Activated gamma-delta T cell (primary cell): ENCODE results near the gene LITAFD.
"Not testable (repeated sequence)": the region's sequence is repeated elsewhere in the genome, so short reads cannot be mapped to it uniquely, and the experiment has no call there.

ENCODE experiments used
- DNase-seq: peaks from one replicate; lab custom pipeline; 2025; lab: John Stamatoyannopoulos, UW

The LITAFD gene

GRCh38 chr16:8872967-8873865 is 8.9 kb upstream of the LITAFD start:
- DNase-seq: no peak

GRCh38 chr16:8873866-8874195 is 8.3 kb upstream of the LITAFD start:
- DNase-seq: not testable (repeated sequence)

GRCh38 chr16:8874388-8874787 is 7.8 kb upstream of the LITAFD start:
- no peak for DNase-seq

GRCh38 chr16:8875317-8875716 is 6.8 kb upstream of the LITAFD start:
- not testable (repeated sequence) for DNase-seq

DNA sequence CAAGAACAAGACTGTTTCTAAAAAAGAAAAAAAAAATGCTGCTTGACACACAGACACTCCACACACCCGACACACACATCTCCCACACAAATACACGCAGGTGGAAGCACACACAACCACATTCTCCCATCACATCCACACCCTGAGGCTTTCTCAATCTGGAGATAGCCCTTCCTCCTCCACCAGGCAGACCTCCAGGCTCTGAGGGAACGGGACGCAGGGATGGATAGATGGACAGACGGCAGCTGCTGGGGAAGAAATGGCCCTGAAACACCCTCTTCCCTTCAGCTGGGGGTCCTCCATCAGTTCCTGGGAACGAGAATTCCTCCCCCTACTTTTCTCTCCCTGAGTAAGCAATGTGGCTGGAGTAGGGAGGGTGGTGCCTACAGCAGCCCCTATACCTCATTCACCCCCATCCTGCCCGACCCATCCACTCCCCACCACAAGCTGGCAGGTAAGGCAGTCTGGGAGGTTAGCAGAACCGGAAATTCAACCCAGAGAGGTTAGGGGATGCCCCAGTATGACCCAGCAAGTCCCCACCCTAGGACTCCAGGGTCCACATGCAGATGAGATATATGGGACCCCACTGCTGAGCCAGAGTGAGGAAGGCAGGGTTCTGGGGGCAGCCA is 4.1 kb upstream of the LITAFD start:
- no peak for DNase-seq

DNA sequence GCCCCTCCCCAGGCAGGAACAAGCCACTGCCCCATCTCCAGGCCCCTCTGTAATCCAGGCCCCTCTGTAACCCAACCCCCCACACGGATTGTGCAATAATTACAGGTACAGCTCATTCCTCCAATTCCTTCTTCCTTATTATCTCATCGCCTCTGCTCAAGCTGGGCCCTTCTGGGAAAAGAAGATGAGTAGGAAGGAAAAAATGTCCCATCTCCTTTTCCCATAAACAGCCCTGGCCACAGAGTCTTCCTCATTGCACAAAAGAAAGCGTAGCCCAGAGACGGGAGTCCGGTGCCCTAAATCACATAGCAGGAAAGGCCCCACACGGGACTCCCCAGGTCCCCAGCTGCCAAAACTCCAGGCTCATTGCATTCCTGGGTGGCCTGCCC is 3.6 kb upstream of the LITAFD start:
- no peak for DNase-seq

GRCh38 chr16:8880839-8881510 is 1.2 kb upstream of the LITAFD start:
- no peak for DNase-seq

DNA sequence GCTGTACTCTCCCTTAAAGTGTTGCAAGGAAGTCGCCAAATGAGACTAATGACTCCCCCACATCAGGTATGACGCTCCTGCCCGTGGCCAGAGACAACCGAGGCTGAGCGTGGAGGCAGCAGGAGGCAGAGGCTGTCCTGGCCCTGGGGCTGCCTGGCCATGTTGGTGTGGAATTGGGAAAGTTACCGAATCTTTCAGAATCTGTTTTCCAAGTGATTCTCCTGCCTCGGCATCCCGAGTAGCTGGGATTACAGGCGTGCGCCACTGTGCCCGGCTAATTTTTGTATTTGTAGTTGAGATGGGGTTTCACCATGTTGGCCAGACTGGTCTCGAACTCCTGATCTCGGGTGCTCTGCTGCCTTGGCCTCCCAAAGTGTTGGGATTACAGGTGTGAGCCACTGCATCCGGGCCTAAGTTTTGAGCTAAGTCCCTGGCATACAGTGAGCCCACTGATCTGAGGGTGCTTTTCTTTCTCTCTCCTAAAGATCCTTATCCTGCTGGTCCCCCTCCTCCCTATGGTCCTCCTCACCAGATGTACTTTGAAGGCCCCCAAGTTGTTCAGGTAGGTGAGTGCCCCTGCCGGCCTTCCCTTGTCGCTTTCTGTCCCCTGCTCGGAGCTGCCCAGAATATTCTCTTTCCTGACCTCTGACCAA is 700 bp downstream of the LITAFD start:
- no peak for DNase-seq

- DNase-seq: no peak
These were observed 3.8 kb downstream of the LITAFD start for GRCh38 chr16:8885674-8886592.

DNA sequence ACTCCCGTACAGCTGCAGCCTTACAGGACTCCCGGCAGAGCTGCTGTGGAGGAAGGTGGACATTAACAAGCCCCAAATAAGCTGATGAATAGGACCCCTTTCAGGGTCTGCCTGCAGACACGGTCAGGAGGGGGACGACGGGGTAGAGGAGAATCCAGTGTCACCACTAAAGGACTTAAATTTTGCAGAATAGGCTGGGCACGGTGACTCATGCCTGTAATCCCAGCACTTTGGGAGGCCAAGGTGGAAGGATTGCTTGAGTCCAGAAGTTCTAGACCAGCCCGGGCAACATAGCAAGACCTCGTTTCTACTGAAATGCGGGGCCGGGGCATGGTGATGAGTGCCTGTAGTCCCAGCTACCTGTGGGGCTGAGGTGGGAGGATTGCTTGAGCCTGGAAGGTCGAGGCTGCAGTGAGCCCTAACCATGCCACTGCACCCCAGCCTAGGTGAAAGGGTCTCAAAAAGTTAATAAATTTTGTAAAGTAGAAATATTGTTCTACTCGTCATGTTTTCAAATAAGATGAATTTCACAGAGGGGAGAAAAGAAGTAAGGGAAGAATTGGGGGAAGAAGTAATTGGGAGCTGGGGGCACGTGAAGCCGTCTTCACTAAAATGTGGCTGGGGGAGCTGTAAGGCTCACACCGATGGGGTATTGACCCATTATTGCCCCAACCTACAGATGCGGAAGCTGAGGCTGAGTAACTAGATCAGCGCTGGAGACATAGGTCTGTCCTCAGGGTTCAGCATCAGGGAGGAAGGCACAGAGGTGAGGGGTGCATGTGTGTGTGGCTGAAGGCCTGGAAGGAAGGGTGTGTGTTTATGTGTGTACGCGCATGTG is 4.7 kb downstream of the LITAFD start:
- no peak for DNase-seq

GRCh38 chr16:8887431-8887765 is 5.2 kb downstream of the LITAFD start:
- no peak for DNase-seq

DNA sequence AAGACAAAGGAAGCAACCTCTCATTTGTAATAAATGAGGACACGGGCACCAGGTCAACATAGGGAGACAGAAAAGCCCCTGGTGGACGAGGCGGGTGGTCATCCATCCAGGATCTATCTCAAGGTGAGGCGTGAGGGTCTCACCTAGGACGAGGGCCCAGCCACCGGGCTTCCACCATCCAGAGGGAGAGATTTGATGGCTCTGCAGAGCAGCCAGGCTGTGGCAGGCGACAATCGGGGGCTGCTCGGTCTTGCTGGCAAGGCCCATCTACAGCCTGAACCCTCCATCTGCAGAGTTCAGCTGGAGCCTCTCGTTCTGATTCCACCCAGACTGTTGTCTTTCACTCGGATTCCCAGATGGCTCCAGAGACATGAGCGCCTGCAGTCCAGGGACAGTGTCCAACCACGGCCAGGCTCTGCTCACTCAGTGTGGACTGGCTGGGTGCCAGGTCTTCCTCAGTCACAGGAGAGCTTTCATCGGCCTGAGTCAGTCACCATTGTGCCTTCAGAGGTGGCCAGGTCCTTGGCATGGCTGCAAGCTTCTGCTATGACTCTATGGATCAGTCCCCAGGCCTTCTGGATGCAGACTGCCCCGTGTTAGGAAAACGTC is 5.9 kb downstream of the LITAFD start:
- DNase-seq: no peak

DNA sequence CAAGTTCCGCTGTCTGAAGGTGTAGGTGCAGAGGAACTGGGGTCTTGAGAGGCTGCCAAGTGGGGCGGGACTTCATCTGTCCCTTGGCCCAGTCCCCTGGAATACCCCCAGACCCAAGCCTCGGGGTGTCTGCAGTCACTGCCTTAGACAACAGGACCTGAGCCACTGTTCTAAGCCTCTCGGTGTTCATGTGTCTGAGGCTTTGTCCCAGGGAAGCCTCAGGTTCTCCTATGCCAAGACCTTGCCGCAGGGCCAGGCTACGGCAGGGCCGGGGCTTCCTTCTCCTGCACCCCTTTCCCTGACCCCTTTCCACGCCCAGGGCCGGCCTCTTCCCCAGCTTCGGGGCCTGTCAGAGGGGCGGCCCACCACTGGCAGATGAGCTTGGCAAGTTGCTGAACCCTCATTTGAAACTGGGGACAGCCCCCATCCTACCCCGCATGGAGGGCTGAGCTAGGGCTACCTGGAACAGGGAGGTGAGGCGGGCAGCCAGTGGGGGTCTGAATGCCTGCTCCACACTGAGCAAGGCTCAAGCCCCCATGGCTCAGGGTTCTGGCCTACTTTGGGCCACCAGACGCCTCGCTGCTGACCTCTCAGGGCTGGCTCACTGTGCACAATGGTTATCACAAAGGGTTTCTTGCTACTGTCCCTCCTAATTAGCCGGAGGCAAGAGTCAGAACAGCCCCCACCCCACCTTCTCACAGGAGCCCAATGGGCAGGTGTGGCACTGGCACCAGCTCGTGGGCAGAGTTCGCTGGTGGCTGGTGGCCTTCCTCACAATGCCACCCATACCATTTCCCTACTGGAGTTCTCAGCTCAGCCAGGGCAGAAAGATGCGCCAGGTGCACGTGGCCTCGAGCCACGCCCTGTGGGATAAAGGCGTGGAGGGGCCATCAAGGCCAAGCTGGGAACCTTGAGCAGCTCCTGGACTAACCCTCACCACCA is 7.1 kb downstream of the LITAFD start:
- no peak for DNase-seq

DNA sequence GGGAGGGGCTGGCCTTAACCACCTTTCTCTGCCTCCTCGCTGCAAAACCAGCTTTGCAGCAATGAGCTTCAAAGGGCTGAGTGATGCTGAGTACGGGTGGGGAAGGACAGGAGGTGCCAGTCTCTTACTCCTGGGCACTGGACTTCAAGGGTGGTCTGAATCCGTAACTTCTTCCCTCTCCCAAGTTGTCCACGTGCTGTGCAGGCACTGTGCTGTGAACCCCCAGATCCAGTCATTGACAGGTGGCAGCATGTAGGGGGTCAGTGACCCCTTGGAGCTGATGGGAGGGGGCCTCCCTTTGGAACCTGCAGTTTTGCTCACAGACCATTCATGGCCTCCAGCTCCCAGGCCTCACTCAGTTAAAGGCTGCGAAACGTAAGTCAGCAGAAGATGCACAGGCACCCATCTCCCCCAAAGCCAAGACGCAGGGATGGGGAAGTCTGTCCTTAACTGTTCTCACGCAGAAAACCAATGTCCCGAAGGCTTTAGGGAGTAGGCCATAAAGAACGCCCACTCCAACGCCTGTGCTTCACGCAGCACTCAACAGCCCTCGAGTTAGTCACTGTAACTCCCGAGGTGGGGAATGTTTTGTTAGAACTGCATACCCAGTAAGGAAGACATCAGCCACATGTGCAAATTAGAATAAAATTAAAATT is 7.9 kb downstream of the LITAFD start:
- DNase-seq: no peak

DNA sequence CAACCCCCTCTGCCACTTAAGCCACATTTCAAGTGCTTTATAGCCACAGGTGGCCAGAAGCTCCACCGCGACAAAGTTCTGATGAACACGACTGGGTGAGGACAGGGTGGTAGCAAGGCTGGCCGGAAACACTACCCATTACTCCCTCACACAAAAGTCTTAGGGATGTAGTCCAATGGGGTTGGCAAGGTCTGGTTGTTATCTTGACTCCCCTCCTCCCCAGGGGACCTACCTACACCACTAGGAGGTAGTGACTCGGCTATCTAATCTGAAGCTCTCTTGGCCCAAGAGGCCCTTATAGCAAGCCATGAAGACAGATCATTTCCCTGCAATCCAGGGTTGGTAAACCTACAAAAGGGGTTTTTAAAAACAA is 8.4 kb downstream of the LITAFD start:
- no peak for DNase-seq

DNA sequence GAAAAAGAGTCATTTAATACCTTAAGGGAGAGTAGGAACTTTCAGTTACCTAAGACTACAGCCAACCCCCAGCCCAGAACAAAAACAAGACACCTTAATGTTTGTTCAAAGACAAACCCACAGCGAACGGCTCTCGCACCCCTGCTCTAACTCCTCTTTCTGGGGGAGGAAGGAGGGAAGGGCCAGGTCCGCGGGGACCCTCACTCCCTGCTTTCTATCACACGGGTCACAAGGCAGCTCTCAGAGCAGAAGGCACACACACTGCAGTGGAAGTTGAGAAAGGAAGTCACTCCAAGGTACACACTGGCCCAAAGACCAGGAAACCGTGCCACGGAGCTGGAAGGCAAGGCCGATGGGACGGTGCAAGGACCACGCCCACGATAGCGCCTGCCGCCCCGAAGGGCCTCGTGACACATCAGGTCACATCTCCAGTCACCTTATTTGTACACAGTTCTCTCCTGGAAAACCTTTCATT is 10.0 kb downstream of the LITAFD start:
- DNase-seq: no peak

DNA sequence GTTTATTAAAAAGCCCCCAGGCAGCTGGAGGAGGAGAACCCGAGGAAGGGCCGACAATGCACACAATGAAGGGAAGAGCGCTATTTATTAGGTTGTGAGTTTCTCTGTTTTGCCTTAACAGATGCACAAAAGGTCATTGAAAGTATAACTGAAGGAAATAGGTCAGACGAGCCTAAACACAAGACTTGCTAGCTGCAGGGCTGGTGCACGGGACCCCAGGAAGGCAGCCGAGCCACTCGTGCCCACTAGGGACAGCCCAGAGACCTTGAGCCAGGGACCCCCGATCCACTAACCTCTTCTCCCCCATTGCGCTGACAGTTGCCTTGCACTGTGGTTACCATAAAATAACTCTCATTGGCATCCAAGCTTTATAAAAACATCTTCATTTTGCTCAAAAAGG is 11.3 kb downstream of the LITAFD start:
- no peak for DNase-seq

- no peak for DNase-seq
These were observed 12.0 kb downstream of the LITAFD start for GRCh38 chr16:8893976-8894690.
